Measurements from ENCODE around the gene VPS51. TPM values are rescaled to one million over a fixed set of nuclear protein-coding genes. Genes with fewer than 3 reads are reported as not detected.

Gene VPS51
- total and polyA plus RNA-seq, 2 of the 13 experiments (the other 11 are each of a cell fraction or from before 2014, with no cell fraction given) = 76.3 to 90.6 TPM

DNA sequence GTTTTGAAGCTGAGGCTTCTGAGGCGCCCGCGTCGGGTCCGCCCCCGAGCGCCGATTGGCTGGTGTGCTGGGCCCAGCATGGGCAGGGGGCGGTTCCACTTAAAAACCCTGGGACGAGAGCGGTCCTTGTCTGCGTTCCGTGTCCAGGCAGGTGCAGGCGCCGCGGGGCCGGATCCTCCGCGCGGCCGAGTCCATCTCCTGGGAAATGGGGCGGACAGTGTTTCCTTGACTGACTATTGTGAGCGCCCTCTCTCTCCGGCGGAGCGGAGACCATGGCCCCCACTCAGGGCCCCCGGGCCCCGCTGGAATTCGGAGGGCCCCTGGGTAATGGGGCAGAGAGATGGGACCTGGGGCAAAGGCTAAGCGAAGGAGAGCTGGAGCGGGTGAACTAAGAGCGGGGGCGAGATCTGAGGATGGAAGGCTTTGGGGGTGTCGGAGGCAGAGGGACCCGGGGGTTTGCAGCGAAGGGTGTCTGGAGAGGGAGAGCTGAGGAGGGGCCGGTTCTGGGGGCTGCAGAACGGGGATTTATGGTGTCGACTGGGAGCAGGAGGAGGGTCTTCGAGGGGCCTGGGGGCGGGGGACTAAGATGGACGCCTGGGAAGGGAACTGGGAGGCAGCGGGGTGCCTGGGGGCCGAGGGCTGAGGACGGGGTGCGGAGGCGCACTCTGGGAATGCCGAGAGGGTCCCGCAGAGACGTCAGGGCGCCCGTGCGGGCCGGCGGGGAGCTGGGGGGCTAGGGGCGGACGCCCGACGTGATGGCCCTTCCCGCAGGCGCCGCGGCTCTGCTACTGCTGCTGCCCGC, 15.9 kb downstream of the VPS51 start, which contains the start of gene TM7SF2 (continued):
- TF ChIP-seq, protein P1, sequence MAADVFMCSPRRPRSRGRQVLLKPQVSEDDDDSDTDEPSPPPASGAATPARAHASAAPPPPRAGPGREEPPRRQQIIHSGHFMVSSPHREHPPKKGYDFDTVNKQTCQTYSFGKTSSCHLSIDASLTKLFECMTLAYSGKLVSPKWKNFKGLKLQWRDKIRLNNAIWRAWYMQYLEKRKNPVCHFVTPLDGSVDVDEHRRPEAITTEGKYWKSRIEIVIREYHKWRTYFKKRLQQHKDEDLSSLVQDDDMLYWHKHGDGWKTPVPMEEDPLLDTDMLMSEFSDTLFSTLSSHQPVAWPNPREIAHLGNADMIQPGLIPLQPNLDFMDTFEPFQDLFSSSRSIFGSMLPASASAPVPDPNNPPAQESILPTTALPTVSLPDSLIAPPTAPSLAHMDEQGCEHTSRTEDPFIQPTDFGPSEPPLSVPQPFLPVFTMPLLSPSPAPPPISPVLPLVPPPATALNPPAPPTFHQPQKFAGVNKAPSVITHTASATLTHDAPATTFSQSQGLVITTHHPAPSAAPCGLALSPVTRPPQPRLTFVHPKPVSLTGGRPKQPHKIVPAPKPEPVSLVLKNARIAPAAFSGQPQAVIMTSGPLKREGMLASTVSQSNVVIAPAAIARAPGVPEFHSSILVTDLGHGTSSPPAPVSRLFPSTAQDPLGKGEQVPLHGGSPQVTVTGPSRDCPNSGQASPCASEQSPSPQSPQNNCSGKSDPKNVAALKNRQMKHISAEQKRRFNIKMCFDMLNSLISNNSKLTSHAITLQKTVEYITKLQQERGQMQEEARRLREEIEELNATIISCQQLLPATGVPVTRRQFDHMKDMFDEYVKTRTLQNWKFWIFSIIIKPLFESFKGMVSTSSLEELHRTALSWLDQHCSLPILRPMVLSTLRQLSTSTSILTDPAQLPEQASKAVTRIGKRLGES (CRISPR knock-in tag; IDR thresholded peaks at IDR 0.05; ENCODE audit: borderline replicate concordance) = peak; percentile 58; the same call in 1 of the 2 replicates
- TF ChIP-seq PHF20 (CRISPR knock-in tag; IDR thresholded peaks at IDR 0.05) = 0 out of 2 replicates have a peak, but pooled peaks have one; percentile 11
- TF ChIP-seq NFRKB (IDR thresholded peaks at IDR 0.05) = no peak
- no peak for TF ChIP-seq CBX5 (CRISPR knock-in tag; IDR thresholded peaks at IDR 0.05; ENCODE audit: borderline replicate concordance)
- no peak for TF ChIP-seq PHB2 (IDR thresholded peaks at IDR 0.05; ENCODE audit: partially characterized antibody)
- TF ChIP-seq ZNF660 (CRISPR knock-in tag; IDR thresholded peaks at IDR 0.05; ENCODE audit: borderline replicate concordance, low read depth) = no peak
- no peak for TF ChIP-seq THAP11 (CRISPR knock-in tag; IDR thresholded peaks at IDR 0.05)
- TF ChIP-seq PHF8 (CRISPR knock-in tag; IDR thresholded peaks at IDR 0.05) = peak; percentile 59; the same call in 1 of the 2 replicates
- TF ChIP-seq GATAD1 (CRISPR knock-in tag; IDR thresholded peaks at IDR 0.05) = 0 out of 2 replicates have a peak, but pooled peaks have one; percentile 28
- no peak; the same call in 1 of the 2 replicates for TF ChIP-seq TSC22D2 (CRISPR knock-in tag; IDR thresholded peaks at IDR 0.05; ENCODE audit: borderline replicate concordance)
- 0 out of 2 replicates have a peak, but pooled peaks have one; percentile 46 for TF ChIP-seq ZNF598 (CRISPR knock-in tag; IDR thresholded peaks at IDR 0.05; ENCODE audit: borderline replicate concordance)
- no peak for TF ChIP-seq ZZZ3 (CRISPR knock-in tag; IDR thresholded peaks at IDR 0.05; ENCODE audit: borderline replicate concordance)
- TF ChIP-seq, protein P2, sequence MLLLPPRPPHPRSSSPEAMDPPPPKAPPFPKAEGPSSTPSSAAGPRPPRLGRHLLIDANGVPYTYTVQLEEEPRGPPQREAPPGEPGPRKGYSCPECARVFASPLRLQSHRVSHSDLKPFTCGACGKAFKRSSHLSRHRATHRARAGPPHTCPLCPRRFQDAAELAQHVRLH (CRISPR knock-in tag; IDR thresholded peaks at IDR 0.05; ENCODE audit: borderline replicate concordance, low read depth) = no peak
- TF ChIP-seq, protein P3, sequence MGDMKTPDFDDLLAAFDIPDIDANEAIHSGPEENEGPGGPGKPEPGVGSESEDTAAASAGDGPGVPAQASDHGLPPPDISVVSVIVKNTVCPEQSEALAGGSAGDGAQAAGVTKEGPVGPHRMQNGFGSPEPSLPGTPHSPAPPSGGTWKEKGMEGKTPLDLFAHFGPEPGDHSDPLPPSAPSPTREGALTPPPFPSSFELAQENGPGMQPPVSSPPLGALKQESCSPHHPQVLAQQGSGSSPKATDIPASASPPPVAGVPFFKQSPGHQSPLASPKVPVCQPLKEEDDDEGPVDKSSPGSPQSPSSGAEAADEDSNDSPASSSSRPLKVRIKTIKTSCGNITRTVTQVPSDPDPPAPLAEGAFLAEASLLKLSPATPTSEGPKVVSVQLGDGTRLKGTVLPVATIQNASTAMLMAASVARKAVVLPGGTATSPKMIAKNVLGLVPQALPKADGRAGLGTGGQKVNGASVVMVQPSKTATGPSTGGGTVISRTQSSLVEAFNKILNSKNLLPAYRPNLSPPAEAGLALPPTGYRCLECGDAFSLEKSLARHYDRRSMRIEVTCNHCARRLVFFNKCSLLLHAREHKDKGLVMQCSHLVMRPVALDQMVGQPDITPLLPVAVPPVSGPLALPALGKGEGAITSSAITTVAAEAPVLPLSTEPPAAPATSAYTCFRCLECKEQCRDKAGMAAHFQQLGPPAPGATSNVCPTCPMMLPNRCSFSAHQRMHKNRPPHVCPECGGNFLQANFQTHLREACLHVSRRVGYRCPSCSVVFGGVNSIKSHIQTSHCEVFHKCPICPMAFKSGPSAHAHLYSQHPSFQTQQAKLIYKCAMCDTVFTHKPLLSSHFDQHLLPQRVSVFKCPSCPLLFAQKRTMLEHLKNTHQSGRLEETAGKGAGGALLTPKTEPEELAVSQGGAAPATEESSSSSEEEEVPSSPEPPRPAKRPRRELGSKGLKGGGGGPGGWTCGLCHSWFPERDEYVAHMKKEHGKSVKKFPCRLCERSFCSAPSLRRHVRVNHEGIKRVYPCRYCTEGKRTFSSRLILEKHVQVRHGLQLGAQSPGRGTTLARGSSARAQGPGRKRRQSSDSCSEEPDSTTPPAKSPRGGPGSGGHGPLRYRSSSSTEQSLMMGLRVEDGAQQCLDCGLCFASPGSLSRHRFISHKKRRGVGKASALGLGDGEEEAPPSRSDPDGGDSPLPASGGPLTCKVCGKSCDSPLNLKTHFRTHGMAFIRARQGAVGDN (CRISPR knock-in tag; IDR thresholded peaks at IDR 0.05) = peak; percentile 50
- TF ChIP-seq HNF4A (CRISPR knock-in tag; IDR thresholded peaks at IDR 0.05) = no peak; the same call in 1 of the 2 replicates
- TF ChIP-seq RFXANK (CRISPR knock-in tag; IDR thresholded peaks at IDR 0.05) = no peak
- peak; percentile 31; the same call in 1 of the 2 replicates for TF ChIP-seq ZNF143 (CRISPR knock-in tag; IDR thresholded peaks at IDR 0.05)
- TF ChIP-seq MIER2 (CRISPR knock-in tag; IDR thresholded peaks at IDR 0.05) = no peak
- no peak for TF ChIP-seq ZNF737 (CRISPR knock-in tag; IDR thresholded peaks at IDR 0.05; ENCODE audit: borderline replicate concordance)
- TF ChIP-seq ATF1 (CRISPR knock-in tag; IDR thresholded peaks at IDR 0.05) = no peak
- no peak for TF ChIP-seq SP5 (CRISPR knock-in tag; IDR thresholded peaks at IDR 0.05; ENCODE audit: borderline replicate concordance, low read depth)
- peak; percentile 35; the same call in 1 of the 2 replicates for TF ChIP-seq ZBTB7A (CRISPR knock-in tag; IDR thresholded peaks at IDR 0.05)
- TF ChIP-seq ZNF749 (CRISPR knock-in tag; IDR thresholded peaks at IDR 0.05; ENCODE audit: borderline replicate concordance) = peak; percentile 81
